OCI-LY7 (cell line): Measurements from ENCODE around the gene PAN3. TPM values are rescaled to one million over a fixed set of nuclear protein-coding genes. Genes with fewer than 3 reads are reported as not detected.

Experiments used
- BruUV-seq: library from RNA; stranded (reverse); fragments of 400-500 nt; replicated peaks from 2 replicates; lab custom pipeline; 2021; lab: Mats Ljungman, UMichigan
- CTCF ChIA-PET: fragments of 300-600 bp; sonication (Branson Sonifier 250); formaldehyde crosslinking; loops from one replicate; lab custom pipeline; 2022; ENCODE audit warnings: antibody characterized with exemption; ENCODE audit not compliant: unreplicated experiment; lab: Charles Lee
- POLR2A ChIA-PET: fragments of 300-600 bp; sonication (Branson Sonifier 250); formaldehyde crosslinking; loops from one replicate; lab custom pipeline; 2022; ENCODE audit warnings: antibody characterized with exemption; lab: Charles Lee
- DNase-seq: peaks from one replicate; pipeline ENCODE4 v3.0.0-alpha.2; 2015; ENCODE audit warnings: low spot score
- H2AFZ ChIP-seq: fragments of 200-600 bp; sonication (generic), shearing (Covaris generic); 2 replicates; pipeline ENCODE4 v1.6.1; 2014; ENCODE audit warnings: mild to moderate bottlenecking, antibody characterized with exemption, low read length, moderate library complexity
- H3K27ac ChIP-seq: fragments of 200-600 bp; sonication (generic); 2 replicates; pipeline ENCODE4 v1.5.1; 2014; ENCODE audit warnings: mixed run types, low read depth, mild to moderate bottlenecking, moderate library complexity, low read length, inconsistent platforms; ENCODE audit not compliant: poor library complexity, severe bottlenecking
- H3K36me3 ChIP-seq: fragments of 200-600 bp; sonication (generic); 2 replicates; pipeline ENCODE4 v1.6.1; 2014; ENCODE audit warnings: mild to moderate bottlenecking, antibody characterized with exemption, low read length, moderate library complexity, mixed read lengths; ENCODE audit not compliant: insufficient read depth
- H3K4me1 ChIP-seq: fragments of 200-600 bp; sonication (generic); 2 replicates; pipeline ENCODE4 v1.5.1; 2014; ENCODE audit warnings: mild to moderate bottlenecking, low read length; ENCODE audit not compliant: insufficient read depth, poor library complexity, severe bottlenecking
- H3K4me2 ChIP-seq: fragments of 200-600 bp; sonication (generic); 2 replicates; pipeline ENCODE4 v1.6.1; 2014; ENCODE audit warnings: mild to moderate bottlenecking, low read length
- H3K4me3 ChIP-seq: fragments of 200-600 bp; sonication (generic); 2 replicates; pipeline ENCODE4 v1.5.1; 2014; ENCODE audit warnings: mild to moderate bottlenecking, low read depth, low read length; ENCODE audit not compliant: poor library complexity, severe bottlenecking
- H3K79me2 ChIP-seq: fragments of 200-600 bp; sonication (generic); 2 replicates; pipeline ENCODE4 v1.6.1; 2016; ENCODE audit warnings: low read depth, mild to moderate bottlenecking, low read length, moderate library complexity, mixed read lengths; ENCODE audit not compliant: insufficient read depth
- H3K9me2 ChIP-seq: fragments of 200-600 bp; sonication (generic); 2 replicates; pipeline ENCODE4 v1.6.1; 2016; ENCODE audit warnings: mild to moderate bottlenecking, low read length, mixed read lengths; ENCODE audit not compliant: insufficient read depth
- H3K9me3 ChIP-seq: fragments of 200-600 bp; sonication (generic); 2 replicates; pipeline ENCODE4 v1.6.1; 2014; ENCODE audit warnings: mild to moderate bottlenecking, mixed run types, low read length, mixed read lengths
- H4K20me1 ChIP-seq: fragments of 200-600 bp; sonication (generic); 2 replicates; pipeline ENCODE4 v1.6.1; 2014; ENCODE audit warnings: mild to moderate bottlenecking, antibody characterized with exemption, low read length, moderate library complexity, mixed read lengths; ENCODE audit not compliant: insufficient read depth
- EZH2phosphoT487 ChIP-seq: fragments of 200-600 bp; sonication (generic); IDR thresholded peaks from 2 replicates; pipeline ENCODE4 v1.6.1; 2018; ENCODE audit warnings: low read depth, borderline replicate concordance, mild to moderate bottlenecking, mixed run types, antibody characterized with exemption, low read length, moderate library complexity, mixed read lengths
- intact Hi-C: fragments of 100-400 bp; cut with micrococcal nuclease; formaldehyde crosslinking; loops from one replicate; pipeline ENCODE4 v1.10.0; 2022; ENCODE audit not compliant: unreplicated experiment
- total RNA-seq, 2 experiments: library from RNA; depleted of rRNA in 1 of 2; stranded (reverse); fragments of >200 nt in 1 of 2; shearing (Covaris generic) in 1 of 2; gene quantifications; 2 replicates each; pipeline ENCODE4 v1.2.3, GENCODE V29; 2014 to 2022
- TF ChIP-seq, protein P1 (sequence below): fragments of 200-600 bp; sonication (generic); conservative IDR thresholded peaks from 2 replicates; pipeline ENCODE4 v1.5.1; 2014; ENCODE audit warnings: mild to moderate bottlenecking, antibody characterized with exemption, low read length, moderate library complexity, mixed read lengths

Gene PAN3
- total RNA-seq, 2 experiments from 2014 or later = 20.4 to 54.8 TPM

DNA sequence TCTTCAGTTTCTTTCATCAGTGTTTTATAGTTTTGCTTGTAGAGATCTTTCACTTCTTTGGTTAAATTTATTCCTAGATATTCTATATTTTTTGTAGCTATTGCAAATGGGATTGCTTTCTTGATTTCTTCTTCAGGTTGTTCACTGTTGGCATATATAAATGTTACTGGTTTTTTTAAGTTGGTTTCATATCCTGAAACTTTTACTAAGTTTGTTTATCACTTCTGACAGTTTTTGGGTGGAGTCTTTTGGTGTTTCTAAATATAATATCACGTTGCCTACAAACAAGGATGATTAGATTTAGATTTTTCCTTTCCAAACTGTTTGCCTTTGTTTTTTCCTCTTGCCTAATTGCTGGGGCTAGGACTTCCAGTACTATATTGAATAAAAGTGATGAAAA lies 109.7 kb downstream of the PAN3 start:
- no peaks in the 10 kb centered on the region for H4K20me1 ChIP-seq
- H3K36me3 ChIP-seq = peaks cover 41% of the 10 kb centered on the region
- intact Hi-C loops = no loop called here
- POLR2A ChIA-PET = interaction anchor here (1.2 kb wide), 1 partner anchor 9 kb away, joined by 7 read pairs; no protein-coding TSS in a partner anchor
- no peak overlapping the region for H3K4me2 ChIP-seq
- TF ChIP-seq, protein P1, sequence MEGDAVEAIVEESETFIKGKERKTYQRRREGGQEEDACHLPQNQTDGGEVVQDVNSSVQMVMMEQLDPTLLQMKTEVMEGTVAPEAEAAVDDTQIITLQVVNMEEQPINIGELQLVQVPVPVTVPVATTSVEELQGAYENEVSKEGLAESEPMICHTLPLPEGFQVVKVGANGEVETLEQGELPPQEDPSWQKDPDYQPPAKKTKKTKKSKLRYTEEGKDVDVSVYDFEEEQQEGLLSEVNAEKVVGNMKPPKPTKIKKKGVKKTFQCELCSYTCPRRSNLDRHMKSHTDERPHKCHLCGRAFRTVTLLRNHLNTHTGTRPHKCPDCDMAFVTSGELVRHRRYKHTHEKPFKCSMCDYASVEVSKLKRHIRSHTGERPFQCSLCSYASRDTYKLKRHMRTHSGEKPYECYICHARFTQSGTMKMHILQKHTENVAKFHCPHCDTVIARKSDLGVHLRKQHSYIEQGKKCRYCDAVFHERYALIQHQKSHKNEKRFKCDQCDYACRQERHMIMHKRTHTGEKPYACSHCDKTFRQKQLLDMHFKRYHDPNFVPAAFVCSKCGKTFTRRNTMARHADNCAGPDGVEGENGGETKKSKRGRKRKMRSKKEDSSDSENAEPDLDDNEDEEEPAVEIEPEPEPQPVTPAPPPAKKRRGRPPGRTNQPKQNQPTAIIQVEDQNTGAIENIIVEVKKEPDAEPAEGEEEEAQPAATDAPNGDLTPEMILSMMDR = no peak
- no peak for TF ChIP-seq EZH2phosphoT487
- H3K79me2 ChIP-seq = peaks cover 5% of the 10 kb centered on the region; the same call in 1 of the 2 replicates
- no peak overlapping the region for H2AFZ ChIP-seq
- BruUV-seq = no TSS peak
- no peak overlapping the region for H3K27ac ChIP-seq
- H3K4me1 ChIP-seq = peaks cover 4% of the 10 kb centered on the region
- peaks cover 14% of the 10 kb centered on the region; the same call in 1 of the 2 replicates for H3K9me3 ChIP-seq
- no peak for DNase-seq
- H3K4me3 ChIP-seq = no peak overlapping the region
- H3K9me2 ChIP-seq = no peaks in the 10 kb centered on the region
- CTCF ChIA-PET = no interaction called here

DNA sequence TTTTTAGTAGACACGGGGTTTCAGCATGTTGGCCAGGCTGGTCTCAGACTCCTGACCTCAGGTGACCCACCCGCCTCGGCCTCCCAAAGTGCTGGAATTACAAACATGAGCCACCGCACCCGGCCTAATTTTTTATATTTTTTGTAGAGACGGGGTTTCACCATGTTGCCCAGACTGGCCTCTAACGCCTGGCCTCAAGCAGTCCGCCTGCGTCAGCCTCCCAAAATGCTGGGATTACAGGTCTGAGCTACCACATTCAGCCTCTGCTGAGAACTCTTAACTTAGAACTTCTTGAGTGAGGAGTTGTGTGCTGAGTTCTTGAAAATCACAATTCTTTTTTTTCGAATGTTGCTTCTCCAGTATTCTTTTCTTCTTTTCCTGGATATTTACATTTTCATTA lies 112.2 kb downstream of the PAN3 start:
- Histone ChIP-seq H3K27ac (no peak overlapping the region), H3K9me2 (no peaks in the 10 kb centered on the region), H3K4me2 (no peak overlapping the region), H3K36me3 (peaks cover 43% of the 10 kb centered on the region), H3K79me2 (peaks cover 5% of the 10 kb centered on the region; the same call in 1 of the 2 replicates), H4K20me1 (no peaks in the 10 kb centered on the region), H3K4me1 (peaks cover 4% of the 10 kb centered on the region), H3K9me3 (peaks cover 13% of the 10 kb centered on the region; the same call in 1 of the 2 replicates), H2AFZ (no peak overlapping the region), H3K4me3 (no peak overlapping the region)
- DNase-seq = no peak
- BruUV-seq = no TSS peak
- intact Hi-C loops = no loop called here
- ChIA-PET CTCF (no interaction called here), POLR2A (interaction anchor here (0.6 kb wide), 1 partner anchor 58 kb away, joined by 4 read pairs; no protein-coding TSS in a partner anchor)
- no peak for TF ChIP-seq EZH2phosphoT487
- TF ChIP-seq, protein P1 = no peak

DNA sequence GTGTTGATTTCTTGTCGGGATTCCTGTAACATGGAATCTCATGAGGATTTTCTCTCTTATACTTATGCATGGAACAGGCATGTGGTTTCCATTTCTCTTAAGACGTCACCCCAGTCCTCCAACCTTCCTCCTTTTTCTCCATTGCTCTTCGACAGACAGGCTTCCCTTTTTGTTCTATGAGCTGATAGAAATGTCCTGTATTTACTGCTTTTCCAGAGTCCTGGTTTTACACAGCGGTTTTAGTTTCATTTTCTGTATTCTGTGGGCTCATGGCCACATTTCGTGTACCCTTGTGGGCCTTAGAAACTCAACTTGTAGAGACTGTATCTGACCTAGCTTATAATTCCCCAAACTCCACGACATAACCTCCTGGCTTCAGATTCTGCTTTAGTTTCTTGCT lies 113.1 kb downstream of the PAN3 start:
- no peak overlapping the region for H3K4me3 ChIP-seq
- no peak for DNase-seq
- BruUV-seq = no TSS peak
- H3K36me3 ChIP-seq = peaks cover 44% of the 10 kb centered on the region
- H3K27ac ChIP-seq = no peak overlapping the region
- peaks cover 4% of the 10 kb centered on the region for H3K4me1 ChIP-seq
- H3K9me2 ChIP-seq = no peaks in the 10 kb centered on the region
- ChIA-PET CTCF (no interaction called here), POLR2A (interaction anchor here (0.7 kb wide), 1 partner anchor 90 kb away, joined by 8 read pairs; no protein-coding TSS in a partner anchor)
- peaks cover 5% of the 10 kb centered on the region; the same call in 1 of the 2 replicates for H3K79me2 ChIP-seq
- no peak overlapping the region for H2AFZ ChIP-seq
- TF ChIP-seq EZH2phosphoT487 = no peak
- TF ChIP-seq, protein P1 = no peak
- H3K4me2 ChIP-seq = no peak overlapping the region
- intact Hi-C loops = no loop called here
- H4K20me1 ChIP-seq = no peaks in the 10 kb centered on the region
- H3K9me3 ChIP-seq = peaks cover 10% of the 10 kb centered on the region; the same call in 1 of the 2 replicates
